Liver (tissue), 9 donors: ENCODE data around the gene CEP78. TPM values are rescaled to one million over a fixed set of nuclear protein-coding genes. Genes with fewer than 3 reads are reported as not detected.

Source experiments
- DNase-seq: peaks from one replicate; pipeline ENCODE4 v3.0.0-alpha.2; 2017; ENCODE audit warnings: low spot score
- H3K27ac ChIP-seq, 2 donors: one replicate each; pipeline ENCODE4 v1.7.0; 2013; ENCODE audit warnings: inconsistent platforms in 2 of 2, low read length in 2 of 2, control low read depth in 1 of 2, low read depth in 1 of 2, mild to moderate bottlenecking in 1 of 2
- H3K27me3 ChIP-seq, 4 donors: one replicate each; pipeline versions ENCODE4 v1.6.1 to v1.7.0; 2013; ENCODE audit warnings: low read length in 3 of 4, inconsistent platforms in 1 of 4, mild to moderate bottlenecking in 1 of 4, moderate library complexity in 1 of 4; ENCODE audit not compliant: control insufficient read depth in 4 of 4, insufficient read depth in 4 of 4
- H3K36me3 ChIP-seq, 4 donors: one replicate each; pipeline versions ENCODE4 v1.6.1 to v1.7.0; 2013; ENCODE audit warnings: low read length in 3 of 4, mild to moderate bottlenecking in 3 of 4, low read depth in 1 of 4, moderate library complexity in 1 of 4; ENCODE audit not compliant: control insufficient read depth in 4 of 4, insufficient read depth in 3 of 4
- H3K4me1 ChIP-seq, 4 donors: one replicate each; pipeline versions ENCODE4 v1.6.1 to v1.7.0; 2013; ENCODE audit warnings: low read length in 3 of 4, mild to moderate bottlenecking in 3 of 4, moderate library complexity in 1 of 4; ENCODE audit not compliant: control insufficient read depth in 4 of 4, insufficient read depth in 4 of 4
- H3K4me3 ChIP-seq, 3 donors: one replicate each; pipeline versions ENCODE4 v1.6.1 to v1.7.0; 2013; ENCODE audit warnings: low read length in 3 of 3, control low read depth in 1 of 3, low read depth in 1 of 3, mild to moderate bottlenecking in 1 of 3
- H3K9ac ChIP-seq, 2 donors: one replicate each; pipeline ENCODE4 v1.7.0; 2013; ENCODE audit warnings: low read length in 2 of 2, mild to moderate bottlenecking in 2 of 2, moderate library complexity in 2 of 2, control low read depth in 1 of 2, low read depth in 1 of 2
- H3K9me3 ChIP-seq, 4 donors: one replicate each; pipeline versions ENCODE4 v1.6.1 to v1.7.0; 2013; ENCODE audit warnings: low read length in 3 of 4; ENCODE audit not compliant: control insufficient read depth in 4 of 4
- EGR1 ChIP-seq, 2 donors: IDR thresholded peaks; 2 replicates each; pipeline ENCODE4 v1.6.1; 2016 to 2018; ENCODE audit warnings: antibody characterized with exemption in 2 of 2, low read depth in 2 of 2
- FOXA1 ChIP-seq: IDR thresholded peaks from 2 replicates; pipeline ENCODE4 v1.6.1; 2016; ENCODE audit warnings: antibody characterized with exemption
- FOXA2 ChIP-seq: IDR thresholded peaks from 2 replicates; pipeline ENCODE4 v1.6.1; 2016; ENCODE audit warnings: antibody characterized with exemption
- GABPA ChIP-seq, 2 donors: IDR thresholded peaks in 1 of 2; conservative IDR thresholded peaks in 1 of 2; 2 replicates each; pipeline ENCODE4 v1.6.1; 2016; ENCODE audit warnings: antibody characterized with exemption in 2 of 2, mild to moderate bottlenecking in 1 of 2, moderate library complexity in 1 of 2
- HNF4A ChIP-seq, 2 donors: conservative IDR thresholded peaks; 2 replicates each; pipeline ENCODE4 v1.6.1; 2016; ENCODE audit warnings: antibody characterized with exemption in 2 of 2, mild to moderate bottlenecking in 2 of 2
- HNF4G ChIP-seq: IDR thresholded peaks from 2 replicates; pipeline ENCODE4 v1.6.1; 2016; ENCODE audit warnings: antibody characterized with exemption
- NR2F2 ChIP-seq: IDR thresholded peaks from 2 replicates; pipeline ENCODE4 v1.6.1; 2016; ENCODE audit warnings: antibody characterized with exemption
- RAD21 ChIP-seq, 2 donors: IDR thresholded peaks; 2 replicates each; pipeline ENCODE4 v1.6.1; 2016; ENCODE audit warnings: antibody characterized with exemption in 2 of 2, mild to moderate bottlenecking in 2 of 2
- RXRA ChIP-seq, 2 donors: IDR thresholded peaks; 2 replicates each; pipeline ENCODE4 v1.6.1; 2017 to 2018; ENCODE audit warnings: antibody characterized with exemption in 2 of 2, mild to moderate bottlenecking in 1 of 2
- SP1 ChIP-seq: IDR thresholded peaks from 2 replicates; pipeline ENCODE4 v1.6.1; 2018; ENCODE audit warnings: antibody characterized with exemption, mild to moderate bottlenecking
- TAF1 ChIP-seq: conservative IDR thresholded peaks from 2 replicates; pipeline ENCODE4 v1.6.1; 2016; ENCODE audit warnings: antibody characterized with exemption, mild to moderate bottlenecking
- WGBS: extraction: QIAGEN DNeasy Blood & Tissue Kit; methylation state at CpG from one replicate; pipeline ENCODE4 v1.1.7; 2013; 5-methylcytosine and 5-hydroxymethylcytosine counted together
- polyA plus RNA-seq, 2 donors: library from polyadenylated mRNA; stranded (reverse) in 1 of 2; unstranded in 1 of 2; fragments of 200-250 nt in 1 of 2; fragments of >200 nt in 1 of 2; fragmentation: Nextera tagmentation in 1 of 2; extraction: Ambion mirVana in 1 of 2; gene quantifications; one replicate each; pipeline versions ENCODE4 v1.2.1 to v1.2.3, GENCODE V29; 2013 to 2015
- total RNA-seq, 2 donors: library from RNA; depleted of rRNA; stranded (reverse); fragments of >200 nt; gene quantifications; one replicate each; pipeline ENCODE4 v1.2.3, GENCODE V29; 2014
- TF ChIP-seq, protein P1 (sequence below): IDR thresholded peaks from 2 replicates; pipeline ENCODE4 v1.6.1; 2016; ENCODE audit warnings: antibody characterized with exemption
- TF ChIP-seq, protein P2 (sequence below): IDR thresholded peaks from 2 replicates; pipeline ENCODE4 v1.6.1; 2016; ENCODE audit warnings: antibody characterized with exemption, mild to moderate bottlenecking
- TF ChIP-seq, protein P3 (sequence below): fragments of 150-350 bp; IDR thresholded peaks from 2 replicates; pipeline ENCODE4 v1.5.1; 2017; ENCODE audit warnings: improper control_type of control experiment, low read depth, low read length; ENCODE audit not compliant: missing input control
- TF ChIP-seq, protein P4 (sequence below): IDR thresholded peaks from 2 replicates; pipeline ENCODE4 v1.6.1; 2016; ENCODE audit warnings: antibody characterized with exemption
- TF ChIP-seq, protein P5 (sequence below): IDR thresholded peaks from 2 replicates; pipeline ENCODE4 v1.6.1; 2016; ENCODE audit warnings: antibody characterized with exemption
- donor health status: healthy.
- donor health status: healthy.
- donor health status: healthy.
- donor health status: healthy.
- donor health status: healthy.

CEP78 gene
- total and polyA plus RNA-seq, 4 donors, result 2.6 to 12.0 (median 6.4) TPM

DNA sequence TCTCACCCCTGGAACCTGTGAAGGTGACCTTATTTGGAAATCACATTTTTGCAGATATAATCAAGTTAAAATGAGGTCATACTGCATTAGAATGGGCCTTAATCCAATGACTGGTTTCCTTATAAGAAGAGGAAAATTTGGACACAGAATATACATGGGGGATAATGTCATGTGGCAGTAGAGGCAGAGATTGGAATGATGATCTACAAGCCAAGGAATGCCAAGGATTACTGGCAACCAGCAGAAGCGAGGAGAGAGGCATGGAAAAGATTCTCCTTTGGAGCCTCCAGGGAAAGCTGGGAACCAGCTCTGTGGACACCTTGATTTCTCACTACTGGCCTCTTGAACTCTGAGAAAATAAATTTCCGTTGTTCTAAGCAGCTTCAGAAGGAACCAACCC lies 20.2 kb upstream of the CEP78 start:
- Histone ChIP-seq H3K9me3 (no peaks in the 10 kb centered on the region), H3K27ac (no peak overlapping the region), H3K27me3 (no peaks in the 10 kb centered on the region), H3K4me1 (no peaks in the 10 kb centered on the region), H3K9ac (no peak overlapping the region), H3K36me3 (no peaks in the 10 kb centered on the region), H3K4me3 (no peak overlapping the region)
- DNase-seq, result no peak
- WGBS, result 89% methylated on average over 2 of the region's 2 CpGs
- TF ChIP-seq HNF4G (no peak), TAF1 (no peak), EGR1 (IDR thresholded peaks at IDR 0.05; ENCODE audit: low read depth in 2 of 2) (no peak), HNF4A (conservative IDR thresholded peaks at IDR 0.05) (no peak), RXRA (IDR thresholded peaks at IDR 0.05) (no peak), NR2F2 (no peak), FOXA1 (no peak), GABPA (IDR thresholded peaks at IDR 0.05 in 1 of 2, conservative IDR thresholded peaks at IDR 0.05 in 1 of 2) (no peak), FOXA2 (no peak), SP1 (no peak)
- TF ChIP-seq, protein P1, sequence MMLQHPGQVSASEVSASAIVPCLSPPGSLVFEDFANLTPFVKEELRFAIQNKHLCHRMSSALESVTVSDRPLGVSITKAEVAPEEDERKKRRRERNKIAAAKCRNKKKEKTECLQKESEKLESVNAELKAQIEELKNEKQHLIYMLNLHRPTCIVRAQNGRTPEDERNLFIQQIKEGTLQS, result no peak
- TF ChIP-seq, protein P2, sequence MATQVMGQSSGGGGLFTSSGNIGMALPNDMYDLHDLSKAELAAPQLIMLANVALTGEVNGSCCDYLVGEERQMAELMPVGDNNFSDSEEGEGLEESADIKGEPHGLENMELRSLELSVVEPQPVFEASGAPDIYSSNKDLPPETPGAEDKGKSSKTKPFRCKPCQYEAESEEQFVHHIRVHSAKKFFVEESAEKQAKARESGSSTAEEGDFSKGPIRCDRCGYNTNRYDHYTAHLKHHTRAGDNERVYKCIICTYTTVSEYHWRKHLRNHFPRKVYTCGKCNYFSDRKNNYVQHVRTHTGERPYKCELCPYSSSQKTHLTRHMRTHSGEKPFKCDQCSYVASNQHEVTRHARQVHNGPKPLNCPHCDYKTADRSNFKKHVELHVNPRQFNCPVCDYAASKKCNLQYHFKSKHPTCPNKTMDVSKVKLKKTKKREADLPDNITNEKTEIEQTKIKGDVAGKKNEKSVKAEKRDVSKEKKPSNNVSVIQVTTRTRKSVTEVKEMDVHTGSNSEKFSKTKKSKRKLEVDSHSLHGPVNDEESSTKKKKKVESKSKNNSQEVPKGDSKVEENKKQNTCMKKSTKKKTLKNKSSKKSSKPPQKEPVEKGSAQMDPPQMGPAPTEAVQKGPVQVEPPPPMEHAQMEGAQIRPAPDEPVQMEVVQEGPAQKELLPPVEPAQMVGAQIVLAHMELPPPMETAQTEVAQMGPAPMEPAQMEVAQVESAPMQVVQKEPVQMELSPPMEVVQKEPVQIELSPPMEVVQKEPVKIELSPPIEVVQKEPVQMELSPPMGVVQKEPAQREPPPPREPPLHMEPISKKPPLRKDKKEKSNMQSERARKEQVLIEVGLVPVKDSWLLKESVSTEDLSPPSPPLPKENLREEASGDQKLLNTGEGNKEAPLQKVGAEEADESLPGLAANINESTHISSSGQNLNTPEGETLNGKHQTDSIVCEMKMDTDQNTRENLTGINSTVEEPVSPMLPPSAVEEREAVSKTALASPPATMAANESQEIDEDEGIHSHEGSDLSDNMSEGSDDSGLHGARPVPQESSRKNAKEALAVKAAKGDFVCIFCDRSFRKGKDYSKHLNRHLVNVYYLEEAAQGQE, result no peak
- TF ChIP-seq, protein P3, sequence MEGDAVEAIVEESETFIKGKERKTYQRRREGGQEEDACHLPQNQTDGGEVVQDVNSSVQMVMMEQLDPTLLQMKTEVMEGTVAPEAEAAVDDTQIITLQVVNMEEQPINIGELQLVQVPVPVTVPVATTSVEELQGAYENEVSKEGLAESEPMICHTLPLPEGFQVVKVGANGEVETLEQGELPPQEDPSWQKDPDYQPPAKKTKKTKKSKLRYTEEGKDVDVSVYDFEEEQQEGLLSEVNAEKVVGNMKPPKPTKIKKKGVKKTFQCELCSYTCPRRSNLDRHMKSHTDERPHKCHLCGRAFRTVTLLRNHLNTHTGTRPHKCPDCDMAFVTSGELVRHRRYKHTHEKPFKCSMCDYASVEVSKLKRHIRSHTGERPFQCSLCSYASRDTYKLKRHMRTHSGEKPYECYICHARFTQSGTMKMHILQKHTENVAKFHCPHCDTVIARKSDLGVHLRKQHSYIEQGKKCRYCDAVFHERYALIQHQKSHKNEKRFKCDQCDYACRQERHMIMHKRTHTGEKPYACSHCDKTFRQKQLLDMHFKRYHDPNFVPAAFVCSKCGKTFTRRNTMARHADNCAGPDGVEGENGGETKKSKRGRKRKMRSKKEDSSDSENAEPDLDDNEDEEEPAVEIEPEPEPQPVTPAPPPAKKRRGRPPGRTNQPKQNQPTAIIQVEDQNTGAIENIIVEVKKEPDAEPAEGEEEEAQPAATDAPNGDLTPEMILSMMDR, result no peak
- TF ChIP-seq, protein P4, sequence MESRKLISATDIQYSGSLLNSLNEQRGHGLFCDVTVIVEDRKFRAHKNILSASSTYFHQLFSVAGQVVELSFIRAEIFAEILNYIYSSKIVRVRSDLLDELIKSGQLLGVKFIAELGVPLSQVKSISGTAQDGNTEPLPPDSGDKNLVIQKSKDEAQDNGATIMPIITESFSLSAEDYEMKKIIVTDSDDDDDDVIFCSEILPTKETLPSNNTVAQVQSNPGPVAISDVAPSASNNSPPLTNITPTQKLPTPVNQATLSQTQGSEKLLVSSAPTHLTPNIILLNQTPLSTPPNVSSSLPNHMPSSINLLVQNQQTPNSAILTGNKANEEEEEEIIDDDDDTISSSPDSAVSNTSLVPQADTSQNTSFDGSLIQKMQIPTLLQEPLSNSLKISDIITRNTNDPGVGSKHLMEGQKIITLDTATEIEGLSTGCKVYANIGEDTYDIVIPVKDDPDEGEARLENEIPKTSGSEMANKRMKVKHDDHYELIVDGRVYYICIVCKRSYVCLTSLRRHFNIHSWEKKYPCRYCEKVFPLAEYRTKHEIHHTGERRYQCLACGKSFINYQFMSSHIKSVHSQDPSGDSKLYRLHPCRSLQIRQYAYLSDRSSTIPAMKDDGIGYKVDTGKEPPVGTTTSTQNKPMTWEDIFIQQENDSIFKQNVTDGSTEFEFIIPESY, result no peak
- TF ChIP-seq, protein P5, sequence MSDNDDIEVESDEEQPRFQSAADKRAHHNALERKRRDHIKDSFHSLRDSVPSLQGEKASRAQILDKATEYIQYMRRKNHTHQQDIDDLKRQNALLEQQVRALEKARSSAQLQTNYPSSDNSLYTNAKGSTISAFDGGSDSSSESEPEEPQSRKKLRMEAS, result no peak

DNA sequence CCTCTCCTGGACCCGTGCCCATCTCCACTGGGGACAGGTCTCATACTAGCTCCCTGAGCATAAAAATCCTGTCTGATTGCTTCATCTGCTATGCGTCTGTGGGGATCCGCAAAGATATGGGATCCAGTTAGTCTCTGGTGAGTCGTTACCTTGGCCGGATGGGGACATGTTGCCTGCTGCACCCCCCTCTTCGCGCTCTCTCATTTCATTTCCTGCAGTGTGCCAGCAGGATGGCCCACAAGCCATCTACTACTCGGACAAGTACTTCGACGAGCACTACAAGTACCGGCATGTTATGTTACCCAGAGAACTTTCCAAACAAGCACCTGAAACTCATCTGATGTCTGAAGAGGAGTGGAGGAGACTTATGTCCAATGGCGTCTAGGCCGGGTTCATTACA lies 17.0 kb upstream of the CEP78 start:
- Histone ChIP-seq H3K4me3 (no peak overlapping the region), H3K27me3 (no peaks in the 10 kb centered on the region), H3K27ac (no peak overlapping the region), H3K36me3 (no peaks in the 10 kb centered on the region), H3K9ac (no peak overlapping the region), H3K9me3 (no peaks in the 10 kb centered on the region), H3K4me1 (peaks cover 0 to 5% (median 0%) of the 10 kb centered on the region in 4 donors)
- WGBS, result 94% methylated on average over 13 of the region's 13 CpGs
- no peak for DNase-seq
- TF ChIP-seq RXRA (IDR thresholded peaks at IDR 0.05), result no peak
- TF ChIP-seq, protein P4, result no peak
- no peak for TF ChIP-seq FOXA1
- no peak for TF ChIP-seq EGR1 (IDR thresholded peaks at IDR 0.05; ENCODE audit: low read depth in 2 of 2)
- TF ChIP-seq TAF1, result no peak
- TF ChIP-seq, protein P3, result no peak
- no peak for TF ChIP-seq NR2F2
- TF ChIP-seq, protein P1, result no peak
- TF ChIP-seq HNF4A (conservative IDR thresholded peaks at IDR 0.05), result no peak
- TF ChIP-seq RAD21 (IDR thresholded peaks at IDR 0.05), result no peak
- no peak for TF ChIP-seq HNF4G
